LoVo (cell line): ENCODE data around the gene LMBR1L.

Source experiments
- DNase-seq: peaks from one replicate; pipeline ENCODE4 v3.0.0-alpha.2; 2016; ENCODE audit warnings: low spot score

The LMBR1L gene

GRCh38 chr12:49052451-49053208 lies 58.0 kb downstream of the LMBR1L start:
- DNase-seq, result no peak

- DNase-seq, result no peak
Observed at GRCh38 chr12:49051777-49052438, 58.7 kb downstream of the LMBR1L start.

DNA sequence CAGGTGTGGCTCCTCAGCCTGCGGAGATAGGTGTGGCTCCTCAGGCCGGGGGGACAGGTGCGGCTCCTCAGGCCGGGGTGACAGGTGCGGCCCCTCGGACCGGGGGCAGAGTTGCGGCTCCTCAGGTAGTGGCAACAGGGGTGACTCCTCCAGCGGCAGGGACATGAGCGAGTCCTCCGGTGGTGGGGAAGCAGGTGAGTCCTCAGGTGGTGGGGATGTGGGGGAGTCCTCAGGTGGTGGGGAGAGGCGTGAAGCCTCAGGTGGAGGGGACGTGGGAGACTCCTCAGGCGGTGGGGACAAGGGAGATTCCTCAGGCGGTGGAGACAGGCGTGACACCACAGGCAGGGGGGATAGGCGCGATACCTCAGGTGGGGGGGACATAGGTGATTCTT lies 59.3 kb downstream of the LMBR1L start:
- DNase-seq, result no peak

DNA sequence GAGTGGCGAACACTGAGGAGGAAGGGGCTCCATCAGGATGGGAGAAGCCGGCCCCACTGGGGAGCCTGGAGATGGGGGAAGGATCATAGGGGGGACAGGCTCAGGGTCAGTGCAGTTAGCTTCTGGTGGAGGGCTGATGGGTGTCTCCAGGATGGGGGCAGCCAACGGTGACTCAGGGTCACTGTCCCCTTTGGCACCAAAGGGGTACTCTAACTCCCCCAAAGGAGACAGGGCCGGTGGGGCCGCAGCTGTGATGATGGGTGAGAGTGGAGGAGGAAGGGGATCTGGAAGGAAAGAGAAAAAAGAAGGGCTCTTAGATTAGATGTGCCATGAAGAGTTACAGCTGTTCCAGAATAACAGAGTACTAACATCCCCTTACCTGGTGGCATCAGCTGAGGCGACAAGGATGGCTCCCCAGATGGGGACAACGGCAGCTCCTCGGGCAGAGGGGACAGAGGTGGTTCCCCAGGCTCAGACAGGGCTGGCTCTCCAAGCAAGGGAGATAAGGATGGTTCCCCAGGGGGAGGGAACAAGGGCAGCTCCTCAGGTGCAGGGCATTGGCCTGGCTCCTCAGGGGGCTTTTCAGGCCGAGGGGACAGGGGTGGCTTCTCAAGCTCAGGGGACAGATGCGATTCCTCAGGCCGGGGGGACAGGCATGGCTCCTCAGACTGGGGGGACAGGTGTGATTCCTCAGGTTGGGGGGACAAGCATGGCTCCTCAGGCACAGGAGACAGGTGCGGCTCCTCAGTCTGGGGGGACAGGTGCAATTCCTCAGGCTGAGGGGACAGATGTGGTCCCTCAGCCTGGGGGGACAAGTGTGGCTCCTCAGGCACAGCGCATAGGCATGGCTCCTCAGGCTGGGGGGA lies 59.9 kb downstream of the LMBR1L start:
- DNase-seq, result no peak

DNA sequence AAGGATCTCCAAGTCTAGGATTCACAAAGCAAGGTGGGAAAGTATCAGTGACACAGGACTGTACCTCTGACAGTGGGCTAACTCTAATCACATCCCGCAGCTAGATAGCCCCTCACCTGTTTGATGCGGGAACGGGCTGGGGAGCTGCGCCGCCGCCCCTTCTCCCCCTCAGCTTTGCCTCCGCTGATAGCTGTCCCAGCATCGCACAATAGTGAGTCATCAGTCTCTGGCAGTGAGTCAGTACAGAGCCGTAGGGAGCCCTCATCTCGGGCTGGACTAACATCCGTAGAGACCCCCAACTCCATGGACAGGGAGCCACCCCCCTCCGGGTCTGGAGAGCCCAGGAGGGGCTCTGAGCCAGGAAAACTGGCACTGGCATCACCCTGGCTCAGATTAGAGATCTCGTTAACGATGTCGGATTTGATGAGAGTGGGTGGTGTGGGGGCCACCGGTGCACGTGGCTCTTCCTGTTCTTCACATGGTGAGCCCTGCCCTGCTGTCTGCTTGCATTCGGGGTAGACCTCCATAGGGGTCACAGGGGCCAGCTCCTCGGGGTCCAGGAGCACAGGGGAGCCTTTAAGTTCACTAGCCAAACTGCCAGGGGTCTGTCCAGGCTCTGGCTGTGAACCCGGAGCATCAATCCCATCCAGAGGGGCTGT lies 61.0 kb downstream of the LMBR1L start:
- DNase-seq, result no peak

GRCh38 chr12:49048953-49049352 lies 61.7 kb downstream of the LMBR1L start:
- no peak for DNase-seq
